ENCODE measurements around the gene UTP25.

UTP25 gene

DNA sequence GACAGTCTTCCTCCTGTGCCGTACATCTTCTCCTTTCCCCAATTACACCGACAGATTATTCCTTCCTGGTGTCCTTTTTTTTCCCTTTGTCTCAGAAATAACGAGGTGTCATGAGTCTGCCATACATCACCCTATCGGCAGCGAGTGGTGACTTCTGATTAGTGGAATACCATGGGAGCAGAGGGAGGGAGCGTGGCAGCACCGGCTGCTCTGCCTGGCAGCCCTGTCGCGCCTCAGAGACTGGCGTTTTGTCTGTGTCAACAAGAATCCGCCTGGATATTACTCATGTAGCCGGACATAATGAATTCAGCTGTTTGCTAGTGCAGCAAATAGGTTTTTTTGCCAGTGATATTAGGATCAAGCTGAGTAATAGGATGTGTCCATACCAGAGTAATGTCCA lies 51.8 kb downstream of the UTP25 start:
- no peaks in the 10 kb centered on the region for H3K36me3 ChIP-seq (ENCODE audit: insufficient read depth, low read length)
- no peak overlapping the region for H2AFZ ChIP-seq (ENCODE audit: low read depth, low read length)
- TF ChIP-seq EZH2 (IDR thresholded peaks at IDR 0.05; ENCODE audit: borderline replicate concordance, low read depth, low read length, severe bottlenecking), result no peak
- TF ChIP-seq CTCF (IDR thresholded peaks at IDR 0.05; ENCODE audit: borderline replicate concordance, extremely low read depth, low read length, poor library complexity, severe bottlenecking), result no peak
- no peaks in the 10 kb centered on the region for H3K79me2 ChIP-seq (ENCODE audit: insufficient read depth, low read length)
- H3K9ac ChIP-seq (ENCODE audit: low read depth, low read length), result no peak overlapping the region
- H3K27me3 ChIP-seq (ENCODE audit: insufficient read depth, low read length, poor library complexity), result peaks cover 20% of the 10 kb centered on the region
- ATAC-seq (ENCODE audit: insufficient read depth, low read depth), result no peak
- H4K20me1 ChIP-seq (ENCODE audit: insufficient read depth, low read length), result no peaks in the 10 kb centered on the region
- no peak overlapping the region for H3K4me3 ChIP-seq (ENCODE audit: low read depth in 1 of 2, low read length in 2 of 2)
- H3K27ac ChIP-seq (ENCODE audit: low read length), result no peak overlapping the region
- DNase-seq, result no peak
- H3K9me3 ChIP-seq (ENCODE audit: insufficient read depth, low read length, severe bottlenecking), result no peaks in the 10 kb centered on the region
- H3K4me2 ChIP-seq (ENCODE audit: insufficient read depth, low read length), result no peak overlapping the region
- H3K4me1 ChIP-seq (ENCODE audit: insufficient read depth, low read length), result no peaks in the 10 kb centered on the region

DNA sequence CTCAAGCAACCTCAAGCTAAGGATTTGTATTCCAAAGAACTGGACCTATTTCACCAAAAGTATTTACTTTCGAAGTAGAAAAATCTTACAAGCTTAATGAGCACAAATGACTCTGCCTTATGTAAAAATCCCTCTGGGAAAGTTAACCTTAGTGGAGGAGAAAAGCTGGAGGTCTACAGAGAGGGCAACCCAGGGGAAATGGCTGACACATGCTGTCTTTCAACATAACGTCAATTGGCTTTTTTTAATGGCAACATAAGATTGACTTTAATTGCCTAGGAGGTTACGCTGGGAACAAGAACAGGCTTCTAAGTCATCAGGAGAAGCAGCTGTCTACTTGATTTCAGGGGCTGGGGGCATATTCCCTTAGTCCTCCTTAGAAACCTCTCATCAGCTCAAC lies 52.3 kb downstream of the UTP25 start:
- H3K4me3 ChIP-seq (ENCODE audit: low read depth in 1 of 2, low read length in 2 of 2), result no peak overlapping the region
- no peak overlapping the region for H3K9ac ChIP-seq (ENCODE audit: low read depth, low read length)
- no peak overlapping the region for H3K27ac ChIP-seq (ENCODE audit: low read length)
- no peaks in the 10 kb centered on the region for H4K20me1 ChIP-seq (ENCODE audit: insufficient read depth, low read length)
- no peak overlapping the region for H2AFZ ChIP-seq (ENCODE audit: low read depth, low read length)
- no peak for TF ChIP-seq EZH2 (IDR thresholded peaks at IDR 0.05; ENCODE audit: borderline replicate concordance, low read depth, low read length, severe bottlenecking)
- no peak for TF ChIP-seq CTCF (IDR thresholded peaks at IDR 0.05; ENCODE audit: borderline replicate concordance, extremely low read depth, low read length, poor library complexity, severe bottlenecking)
- DNase-seq (no peak), ATAC-seq (ENCODE audit: insufficient read depth, low read depth) (no peak)
- peaks cover 20% of the 10 kb centered on the region for H3K27me3 ChIP-seq (ENCODE audit: insufficient read depth, low read length, poor library complexity)
- H3K9me3 ChIP-seq (ENCODE audit: insufficient read depth, low read length, severe bottlenecking), result no peaks in the 10 kb centered on the region
- no peaks in the 10 kb centered on the region for H3K36me3 ChIP-seq (ENCODE audit: insufficient read depth, low read length)
- no peaks in the 10 kb centered on the region for H3K4me1 ChIP-seq (ENCODE audit: insufficient read depth, low read length)
- H3K4me2 ChIP-seq (ENCODE audit: insufficient read depth, low read length), result no peak overlapping the region
- H3K79me2 ChIP-seq (ENCODE audit: insufficient read depth, low read length), result no peaks in the 10 kb centered on the region

- no peak overlapping the region for H3K4me2 ChIP-seq (ENCODE audit: insufficient read depth, low read length)
- no peaks in the 10 kb centered on the region for H4K20me1 ChIP-seq (ENCODE audit: insufficient read depth, low read length)
- H3K27ac ChIP-seq (ENCODE audit: low read length), result no peak overlapping the region
- no peak overlapping the region for H3K9ac ChIP-seq (ENCODE audit: low read depth, low read length)
- no peak overlapping the region for H2AFZ ChIP-seq (ENCODE audit: low read depth, low read length)
- H3K9me3 ChIP-seq (ENCODE audit: insufficient read depth, low read length, severe bottlenecking), result no peaks in the 10 kb centered on the region
- no peaks in the 10 kb centered on the region for H3K79me2 ChIP-seq (ENCODE audit: insufficient read depth, low read length)
- H3K27me3 ChIP-seq (ENCODE audit: insufficient read depth, low read length, poor library complexity), result peaks cover 22% of the 10 kb centered on the region
- no peak overlapping the region for H3K4me3 ChIP-seq (ENCODE audit: low read depth in 1 of 2, low read length in 2 of 2)
- no peak for TF ChIP-seq EZH2 (IDR thresholded peaks at IDR 0.05; ENCODE audit: borderline replicate concordance, low read depth, low read length, severe bottlenecking)
- no peak for TF ChIP-seq CTCF (IDR thresholded peaks at IDR 0.05; ENCODE audit: borderline replicate concordance, extremely low read depth, low read length, poor library complexity, severe bottlenecking)
- H3K36me3 ChIP-seq (ENCODE audit: insufficient read depth, low read length), result no peaks in the 10 kb centered on the region
- DNase-seq (no peak), ATAC-seq (ENCODE audit: insufficient read depth, low read depth) (no peak)
- H3K4me1 ChIP-seq (ENCODE audit: insufficient read depth, low read length), result no peaks in the 10 kb centered on the region
Measured at GRCh38 chr1:209881619-209882018, 53.8 kb downstream of the UTP25 start.

GRCh38 chr1:209882286-209882685 lies 54.5 kb downstream of the UTP25 start:
- no peaks in the 10 kb centered on the region for H3K4me1 ChIP-seq (ENCODE audit: insufficient read depth, low read length)
- no peak for ATAC-seq (ENCODE audit: insufficient read depth, low read depth)

More at GRCh38 chr1:209882286-209882685, 54.5 kb downstream of the UTP25 start:
- Histone ChIP-seq H2AFZ (ENCODE audit: low read depth, low read length) (no peak overlapping the region), H3K9ac (ENCODE audit: low read depth, low read length) (no peak overlapping the region), H4K20me1 (ENCODE audit: insufficient read depth, low read length) (no peaks in the 10 kb centered on the region), H3K36me3 (ENCODE audit: insufficient read depth, low read length) (no peaks in the 10 kb centered on the region), H3K27me3 (ENCODE audit: insufficient read depth, low read length, poor library complexity) (peaks cover 22% of the 10 kb centered on the region), H3K4me2 (ENCODE audit: insufficient read depth, low read length) (no peak overlapping the region), H3K4me3 (ENCODE audit: low read depth in 1 of 2, low read length in 2 of 2) (no peak overlapping the region), H3K79me2 (ENCODE audit: insufficient read depth, low read length) (no peaks in the 10 kb centered on the region), H3K27ac (ENCODE audit: low read length) (no peak overlapping the region), H3K9me3 (ENCODE audit: insufficient read depth, low read length, severe bottlenecking) (no peaks in the 10 kb centered on the region)
- DNase-seq, result no peak
- no peak for TF ChIP-seq CTCF (IDR thresholded peaks at IDR 0.05; ENCODE audit: borderline replicate concordance, extremely low read depth, low read length, poor library complexity, severe bottlenecking)
- no peak for TF ChIP-seq EZH2 (IDR thresholded peaks at IDR 0.05; ENCODE audit: borderline replicate concordance, low read depth, low read length, severe bottlenecking)

All from DND-41 (cell line).